ENCODE measurements around the gene ATP5PO.

DNA sequence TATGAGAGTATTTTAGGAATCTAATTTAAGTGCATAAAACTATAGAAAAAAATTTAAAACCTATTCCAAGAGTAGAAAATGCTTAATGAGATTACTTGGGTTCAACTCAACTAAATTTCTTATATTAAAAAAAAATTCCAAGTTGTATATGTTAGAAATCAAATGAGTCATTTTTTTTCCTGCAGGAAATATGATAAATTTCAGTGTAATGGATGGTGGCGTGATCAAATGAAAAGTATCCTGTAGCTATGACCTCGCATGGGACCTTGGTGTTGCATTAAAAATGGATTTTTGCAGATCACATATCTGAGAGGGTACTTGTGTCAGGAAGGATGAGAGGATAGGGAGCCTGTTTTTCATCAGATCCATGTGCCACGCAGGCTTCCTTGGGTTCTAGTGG lies 17.9 kb downstream of the ATP5PO start:
- TF ChIP-seq CTCF (IDR thresholded peaks at IDR 0.05) (no peak), EZH2 (IDR thresholded peaks at IDR 0.05; ENCODE audit: borderline replicate concordance, insufficient read depth, low read depth, low read length, poor library complexity, severe bottlenecking) (no peak)

All from B cell (primary cell).